OCI-LY7 (cell line): ENCODE data around the gene RHBDD1. TPM values are rescaled to one million over a fixed set of nuclear protein-coding genes. Genes with fewer than 3 reads are reported as not detected.
A peak's percentile ranks its signal among the peaks of the same experiment; 100 is the strongest.
"Not testable (repeated sequence)": the region's sequence is repeated elsewhere in the genome, so short reads cannot be mapped to it uniquely, and the experiment has no call there.

Experiments
- BruUV-seq: library from RNA; stranded (reverse); fragments of 400-500 nt; replicated peaks from 2 replicates; lab custom pipeline; 2021; lab: Mats Ljungman, UMichigan
- CTCF ChIA-PET: fragments of 300-600 bp; sonication (Branson Sonifier 250); formaldehyde crosslinking; loops from one replicate; lab custom pipeline; 2022; ENCODE audit warnings: antibody characterized with exemption; ENCODE audit not compliant: unreplicated experiment; lab: Charles Lee
- POLR2A ChIA-PET: fragments of 300-600 bp; sonication (Branson Sonifier 250); formaldehyde crosslinking; loops from one replicate; lab custom pipeline; 2022; ENCODE audit warnings: antibody characterized with exemption; lab: Charles Lee
- DNase-seq: peaks from one replicate; pipeline ENCODE4 v3.0.0-alpha.2; 2015; ENCODE audit warnings: low spot score
- H2AFZ ChIP-seq: fragments of 200-600 bp; sonication (generic), shearing (Covaris generic); 2 replicates; pipeline ENCODE4 v1.6.1; 2014; ENCODE audit warnings: mild to moderate bottlenecking, antibody characterized with exemption, low read length, moderate library complexity
- H3K27ac ChIP-seq: fragments of 200-600 bp; sonication (generic); 2 replicates; pipeline ENCODE4 v1.5.1; 2014; ENCODE audit warnings: mixed run types, low read depth, mild to moderate bottlenecking, moderate library complexity, low read length, inconsistent platforms; ENCODE audit not compliant: poor library complexity, severe bottlenecking
- H3K36me3 ChIP-seq: fragments of 200-600 bp; sonication (generic); 2 replicates; pipeline ENCODE4 v1.6.1; 2014; ENCODE audit warnings: mild to moderate bottlenecking, antibody characterized with exemption, low read length, moderate library complexity, mixed read lengths; ENCODE audit not compliant: insufficient read depth
- H3K4me1 ChIP-seq: fragments of 200-600 bp; sonication (generic); 2 replicates; pipeline ENCODE4 v1.5.1; 2014; ENCODE audit warnings: mild to moderate bottlenecking, low read length; ENCODE audit not compliant: insufficient read depth, poor library complexity, severe bottlenecking
- H3K4me2 ChIP-seq: fragments of 200-600 bp; sonication (generic); 2 replicates; pipeline ENCODE4 v1.6.1; 2014; ENCODE audit warnings: mild to moderate bottlenecking, low read length
- H3K4me3 ChIP-seq: fragments of 200-600 bp; sonication (generic); 2 replicates; pipeline ENCODE4 v1.5.1; 2014; ENCODE audit warnings: mild to moderate bottlenecking, low read depth, low read length; ENCODE audit not compliant: poor library complexity, severe bottlenecking
- H3K79me2 ChIP-seq: fragments of 200-600 bp; sonication (generic); 2 replicates; pipeline ENCODE4 v1.6.1; 2016; ENCODE audit warnings: low read depth, mild to moderate bottlenecking, low read length, moderate library complexity, mixed read lengths; ENCODE audit not compliant: insufficient read depth
- H3K9me2 ChIP-seq: fragments of 200-600 bp; sonication (generic); 2 replicates; pipeline ENCODE4 v1.6.1; 2016; ENCODE audit warnings: mild to moderate bottlenecking, low read length, mixed read lengths; ENCODE audit not compliant: insufficient read depth
- H3K9me3 ChIP-seq: fragments of 200-600 bp; sonication (generic); 2 replicates; pipeline ENCODE4 v1.6.1; 2014; ENCODE audit warnings: mild to moderate bottlenecking, mixed run types, low read length, mixed read lengths
- H4K20me1 ChIP-seq: fragments of 200-600 bp; sonication (generic); 2 replicates; pipeline ENCODE4 v1.6.1; 2014; ENCODE audit warnings: mild to moderate bottlenecking, antibody characterized with exemption, low read length, moderate library complexity, mixed read lengths; ENCODE audit not compliant: insufficient read depth
- EZH2phosphoT487 ChIP-seq: fragments of 200-600 bp; sonication (generic); IDR thresholded peaks from 2 replicates; pipeline ENCODE4 v1.6.1; 2018; ENCODE audit warnings: low read depth, borderline replicate concordance, mild to moderate bottlenecking, mixed run types, antibody characterized with exemption, low read length, moderate library complexity, mixed read lengths
- intact Hi-C: fragments of 100-400 bp; cut with micrococcal nuclease; formaldehyde crosslinking; loops from one replicate; pipeline ENCODE4 v1.10.0; 2022; ENCODE audit not compliant: unreplicated experiment
- total RNA-seq, 2 experiments: library from RNA; depleted of rRNA in 1 of 2; stranded (reverse); fragments of >200 nt in 1 of 2; shearing (Covaris generic) in 1 of 2; gene quantifications; 2 replicates each; pipeline ENCODE4 v1.2.3, GENCODE V29; 2014 to 2022
- TF ChIP-seq, protein P1 (sequence below): fragments of 200-600 bp; sonication (generic); conservative IDR thresholded peaks from 2 replicates; pipeline ENCODE4 v1.5.1; 2014; ENCODE audit warnings: mild to moderate bottlenecking, antibody characterized with exemption, low read length, moderate library complexity, mixed read lengths

The RHBDD1 gene
- total RNA-seq, 2 experiments from 2014 or later: 40.8 to 80.3 TPM

DNA sequence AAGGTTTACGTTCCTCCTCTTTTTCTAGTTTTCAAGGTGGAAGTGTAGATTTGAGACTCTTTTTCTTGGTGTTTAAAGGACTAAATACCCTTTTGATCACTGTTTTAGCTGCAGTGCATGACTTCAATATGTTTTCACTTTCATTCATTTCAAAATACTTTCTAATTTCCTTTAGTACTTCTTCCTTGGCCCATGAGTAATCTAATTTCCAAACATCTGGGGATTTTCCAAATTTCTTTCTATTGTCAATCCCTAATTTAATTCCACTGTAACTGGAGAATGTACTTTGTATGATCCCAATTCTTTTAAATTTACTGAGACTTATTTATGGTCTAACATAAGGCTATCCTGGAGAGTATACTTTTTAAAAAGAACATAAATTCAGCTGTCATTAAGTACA, 3.8 kb upstream of the RHBDD1 start:
- Histone ChIP-seq H4K20me1 (peaks cover 11% of the 10 kb centered on the region; the same call in 1 of the 2 replicates), H3K4me3 (no peak overlapping the region), H3K36me3 (peaks cover 43% of the 10 kb centered on the region), H2AFZ (no peak overlapping the region), H3K27ac (no peak overlapping the region), H3K4me1 (peaks cover 23% of the 10 kb centered on the region), H3K4me2 (no peak overlapping the region), H3K9me2 (no peaks in the 10 kb centered on the region), H3K79me2 (peaks cover 35% of the 10 kb centered on the region), H3K9me3 (no peaks in the 10 kb centered on the region)
- BruUV-seq: no TSS peak
- POLR2A ChIA-PET: interaction anchor here (0.6 to 0.7 kb wide), 2 partner anchors 12 to 148 kb away, joined by 3 to 6 read pairs; no protein-coding TSS in a partner anchor
- no peak for DNase-seq
- intact Hi-C loops: no loop called here
- CTCF ChIA-PET: no interaction called here
- TF ChIP-seq EZH2phosphoT487: no peak
- TF ChIP-seq, protein P1, sequence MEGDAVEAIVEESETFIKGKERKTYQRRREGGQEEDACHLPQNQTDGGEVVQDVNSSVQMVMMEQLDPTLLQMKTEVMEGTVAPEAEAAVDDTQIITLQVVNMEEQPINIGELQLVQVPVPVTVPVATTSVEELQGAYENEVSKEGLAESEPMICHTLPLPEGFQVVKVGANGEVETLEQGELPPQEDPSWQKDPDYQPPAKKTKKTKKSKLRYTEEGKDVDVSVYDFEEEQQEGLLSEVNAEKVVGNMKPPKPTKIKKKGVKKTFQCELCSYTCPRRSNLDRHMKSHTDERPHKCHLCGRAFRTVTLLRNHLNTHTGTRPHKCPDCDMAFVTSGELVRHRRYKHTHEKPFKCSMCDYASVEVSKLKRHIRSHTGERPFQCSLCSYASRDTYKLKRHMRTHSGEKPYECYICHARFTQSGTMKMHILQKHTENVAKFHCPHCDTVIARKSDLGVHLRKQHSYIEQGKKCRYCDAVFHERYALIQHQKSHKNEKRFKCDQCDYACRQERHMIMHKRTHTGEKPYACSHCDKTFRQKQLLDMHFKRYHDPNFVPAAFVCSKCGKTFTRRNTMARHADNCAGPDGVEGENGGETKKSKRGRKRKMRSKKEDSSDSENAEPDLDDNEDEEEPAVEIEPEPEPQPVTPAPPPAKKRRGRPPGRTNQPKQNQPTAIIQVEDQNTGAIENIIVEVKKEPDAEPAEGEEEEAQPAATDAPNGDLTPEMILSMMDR: no peak

DNA sequence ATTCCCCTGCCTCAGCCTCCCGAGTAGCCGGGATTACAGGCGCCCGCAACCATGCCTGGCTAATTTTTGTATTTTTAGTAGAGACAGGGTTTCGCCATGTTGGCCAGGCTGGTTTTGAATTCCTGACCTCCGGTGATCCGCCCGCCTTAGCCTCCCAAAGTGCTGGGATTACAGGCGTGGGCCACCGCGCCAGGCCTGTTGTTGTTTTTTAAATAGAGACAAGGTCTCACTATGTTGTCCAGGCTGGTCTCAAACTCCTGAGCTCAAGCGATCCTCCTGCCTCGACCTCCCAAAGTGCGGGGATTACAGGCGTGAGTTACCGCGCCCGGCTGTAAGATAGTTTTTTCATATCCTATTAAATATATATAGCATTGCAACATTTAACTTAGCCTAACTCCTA, 974 bp upstream of the RHBDD1 start:
- H3K9me2 ChIP-seq, H3K9me3 ChIP-seq, CTCF ChIA-PET, H2AFZ ChIP-seq, intact Hi-C loops, BruUV-seq, DNase-seq: not testable (repeated sequence)
- H3K79me2 ChIP-seq: peaks cover 63% of the 10 kb centered on the region
- H3K4me3 ChIP-seq: peak overlapping the region; percentile 73
- H3K4me1 ChIP-seq: peaks cover 44% of the 10 kb centered on the region
- H3K4me2 ChIP-seq: peak overlapping the region; percentile 98
- peaks cover 11% of the 10 kb centered on the region; the same call in 1 of the 2 replicates for H4K20me1 ChIP-seq
- H3K36me3 ChIP-seq: peaks cover 43% of the 10 kb centered on the region
- H3K27ac ChIP-seq: peak overlapping the region; percentile 97
- POLR2A ChIA-PET: interaction anchor here (0.6 to 2.6 kb wide), 20 partner anchors 9 to 1831 kb away, joined by 3 to 21 read pairs (median 4); partner anchors contain the start of gene IRS1

DNA sequence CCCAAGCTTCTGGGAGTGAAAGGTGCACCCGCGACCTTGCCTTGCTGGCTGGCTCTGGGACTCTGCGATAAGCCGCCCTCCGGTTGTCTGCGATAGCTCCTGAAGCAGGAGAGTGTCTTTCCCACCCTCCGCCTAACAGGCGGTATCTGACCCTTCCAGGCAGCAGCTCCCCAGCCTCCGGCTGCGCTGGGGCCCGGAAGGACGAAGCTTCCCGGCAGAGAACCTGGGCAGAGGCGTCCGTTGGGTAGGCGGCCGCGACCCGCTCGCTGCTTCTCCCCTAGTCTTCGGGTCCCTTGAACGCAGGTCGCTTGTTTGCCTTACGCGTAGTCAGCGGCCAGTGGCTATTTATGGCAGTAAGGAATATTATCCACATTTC, 446 bp upstream of the RHBDD1 start:
- peaks cover 69% of the 10 kb centered on the region for H3K79me2 ChIP-seq
- TF ChIP-seq EZH2phosphoT487: no peak
- TF ChIP-seq, protein P1: no peak
- H2AFZ ChIP-seq: peak overlapping the region; percentile 24; the same call in 1 of the 2 replicates
- no peaks in the 10 kb centered on the region for H3K9me2 ChIP-seq
- peak overlapping the region; percentile 73 for H3K4me3 ChIP-seq
- peak overlapping the region; percentile 98 for H3K4me2 ChIP-seq
- POLR2A ChIA-PET: interaction anchor here (0.6 to 2.6 kb wide), 22 partner anchors 10 to 1831 kb away, joined by 3 to 21 read pairs (median 4); partner anchors contain the start of gene IRS1
- no peak for DNase-seq
- no TSS peak for BruUV-seq
- peaks cover 48% of the 10 kb centered on the region for H3K4me1 ChIP-seq
- CTCF ChIA-PET: interaction anchor here (0.6 to 1.3 kb wide), 3 partner anchors 70 to 195 kb away, joined by 3 read pairs; no protein-coding TSS in a partner anchor
- peaks cover 46% of the 10 kb centered on the region for H3K36me3 ChIP-seq
- H4K20me1 ChIP-seq: peaks cover 11% of the 10 kb centered on the region; the same call in 1 of the 2 replicates
- H3K9me3 ChIP-seq: no peaks in the 10 kb centered on the region
- intact Hi-C loops: no loop called here
- H3K27ac ChIP-seq: peak overlapping the region; percentile 97
